KBM-7 (cell line): ENCODE measurements around the gene PARD3.
"Not testable (repeated sequence)": the region's sequence is repeated elsewhere in the genome, so short reads cannot be mapped to it uniquely, and the experiment has no call there.

Experiments
- DNase-seq: peaks from one replicate; pipeline ENCODE4 v3.0.0-alpha.2; 2015
- in situ Hi-C: fragments of 300-500 bp; cut with MboI; formaldehyde crosslinking; loops from 2 replicates; pipeline ENCODE4 v1.14.3; 2020; ENCODE audit warnings: low sequenced_read_pairs, low pct_unique_long_range_greater_than_20kb, mixed read lengths

Gene PARD3

DNA sequence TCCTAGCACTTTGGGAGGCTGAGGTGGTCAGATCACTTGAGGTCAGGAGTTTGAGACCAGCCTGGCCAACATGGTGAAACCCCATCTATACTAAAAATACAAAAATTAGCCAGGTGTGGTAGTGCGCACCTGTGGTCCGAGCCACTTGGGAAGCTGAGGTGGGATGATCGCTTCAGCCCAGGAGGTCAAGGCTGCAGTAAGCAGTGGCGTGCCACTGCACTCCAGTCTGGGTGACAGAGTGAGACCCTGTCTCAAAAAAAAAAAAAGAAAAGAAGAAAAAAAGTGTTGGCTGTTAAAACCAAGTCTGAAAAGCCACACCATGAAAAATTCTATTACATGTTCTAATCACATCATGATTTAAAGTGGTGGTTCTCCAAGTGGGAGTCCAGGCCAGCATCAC lies 108.1 kb downstream of the PARD3 start:
- DNase-seq, in situ Hi-C loops: not testable (repeated sequence)

DNA sequence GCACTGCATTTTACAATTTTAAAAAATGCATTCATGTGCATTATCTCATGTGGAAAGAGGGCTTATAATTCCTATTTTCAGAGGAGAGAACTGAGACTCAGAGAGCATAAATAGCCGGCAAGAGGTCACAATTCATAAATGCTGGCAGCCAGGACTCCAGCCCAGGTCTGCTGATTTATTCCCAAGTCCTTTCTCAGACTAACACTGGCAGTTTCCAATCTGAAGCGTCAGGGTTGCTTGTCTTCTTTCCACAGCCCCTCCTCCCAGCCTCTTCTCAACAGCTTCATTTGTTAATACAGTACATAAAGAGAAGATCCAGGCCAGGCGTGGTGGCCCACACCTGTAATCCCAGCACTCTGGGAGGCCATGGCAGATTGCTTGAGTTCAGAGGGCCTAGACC lies 108.9 kb downstream of the PARD3 start:
- DNase-seq = no peak
- in situ Hi-C loops = no loop called here

DNA sequence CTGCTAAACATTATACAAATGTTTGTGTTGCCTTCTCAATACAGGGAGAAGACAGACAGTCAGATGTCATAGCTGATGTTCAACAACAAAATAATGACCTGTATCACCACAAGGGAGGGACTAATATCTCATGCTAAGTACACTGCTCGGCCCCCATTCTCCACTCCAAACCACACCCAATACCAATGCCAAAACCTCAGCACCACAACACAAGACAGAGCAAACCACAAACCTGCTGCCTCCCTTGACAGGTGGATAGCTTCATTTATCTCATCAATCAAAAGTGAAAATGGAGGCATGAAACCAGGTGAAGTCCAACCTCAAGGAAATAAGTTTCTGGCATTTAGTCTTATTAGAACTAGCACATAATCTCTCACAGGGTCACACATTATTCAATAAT lies 109.5 kb downstream of the PARD3 start:
- in situ Hi-C loops = no loop called here
- DNase-seq = no peak

DNA sequence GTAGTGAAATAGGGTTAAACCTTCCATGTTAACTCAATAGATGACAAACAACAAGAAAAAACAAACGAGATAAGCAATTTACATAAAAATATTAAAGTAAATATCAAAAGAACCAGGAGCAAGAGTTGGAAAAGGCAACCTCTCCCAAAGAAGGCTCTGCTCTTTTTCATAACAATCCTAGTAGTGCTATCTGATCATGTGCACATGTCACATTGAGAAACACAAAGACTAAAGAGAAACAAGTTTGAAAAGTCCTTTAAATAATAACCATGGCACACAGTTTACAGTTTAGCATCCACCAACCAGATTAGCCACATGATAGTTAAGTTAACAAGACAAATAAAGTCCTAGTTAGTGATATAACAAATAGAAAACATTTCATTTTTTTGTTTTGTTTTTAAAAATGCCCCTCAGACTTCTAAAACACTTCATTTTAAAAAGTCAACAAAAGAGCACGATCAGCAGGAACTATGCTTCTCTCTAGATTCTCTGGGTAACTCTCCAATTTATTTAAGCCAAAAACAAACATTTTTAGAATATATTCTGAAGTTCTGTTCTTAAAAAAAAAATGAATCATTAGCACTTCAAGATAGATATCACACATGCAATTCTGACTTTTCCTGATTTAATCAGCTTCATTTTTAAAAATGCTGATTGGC lies 110.4 kb downstream of the PARD3 start:
- no peak for DNase-seq
- in situ Hi-C loops = no loop called here

DNA sequence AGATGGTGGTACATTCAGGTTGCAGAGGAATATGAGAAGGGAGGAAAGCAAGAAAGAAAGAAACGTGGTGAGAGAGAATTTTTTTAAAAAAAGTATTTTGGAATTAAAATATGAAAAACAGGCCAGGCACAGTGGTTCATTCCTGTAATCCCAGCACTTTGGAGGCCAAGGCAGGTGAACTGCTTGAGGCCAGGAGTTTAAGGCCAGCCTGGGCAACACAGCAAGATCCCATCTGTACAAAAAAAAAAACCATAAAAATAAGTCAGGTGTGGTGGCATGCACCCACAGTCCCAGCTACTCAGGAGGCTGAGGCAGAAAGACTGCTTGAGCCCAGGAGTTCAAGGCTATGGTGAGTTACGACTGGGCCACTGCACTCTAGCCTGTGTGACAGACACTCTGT lies 112.1 kb downstream of the PARD3 start:
- in situ Hi-C loops = no loop called here
- no peak for DNase-seq

DNA sequence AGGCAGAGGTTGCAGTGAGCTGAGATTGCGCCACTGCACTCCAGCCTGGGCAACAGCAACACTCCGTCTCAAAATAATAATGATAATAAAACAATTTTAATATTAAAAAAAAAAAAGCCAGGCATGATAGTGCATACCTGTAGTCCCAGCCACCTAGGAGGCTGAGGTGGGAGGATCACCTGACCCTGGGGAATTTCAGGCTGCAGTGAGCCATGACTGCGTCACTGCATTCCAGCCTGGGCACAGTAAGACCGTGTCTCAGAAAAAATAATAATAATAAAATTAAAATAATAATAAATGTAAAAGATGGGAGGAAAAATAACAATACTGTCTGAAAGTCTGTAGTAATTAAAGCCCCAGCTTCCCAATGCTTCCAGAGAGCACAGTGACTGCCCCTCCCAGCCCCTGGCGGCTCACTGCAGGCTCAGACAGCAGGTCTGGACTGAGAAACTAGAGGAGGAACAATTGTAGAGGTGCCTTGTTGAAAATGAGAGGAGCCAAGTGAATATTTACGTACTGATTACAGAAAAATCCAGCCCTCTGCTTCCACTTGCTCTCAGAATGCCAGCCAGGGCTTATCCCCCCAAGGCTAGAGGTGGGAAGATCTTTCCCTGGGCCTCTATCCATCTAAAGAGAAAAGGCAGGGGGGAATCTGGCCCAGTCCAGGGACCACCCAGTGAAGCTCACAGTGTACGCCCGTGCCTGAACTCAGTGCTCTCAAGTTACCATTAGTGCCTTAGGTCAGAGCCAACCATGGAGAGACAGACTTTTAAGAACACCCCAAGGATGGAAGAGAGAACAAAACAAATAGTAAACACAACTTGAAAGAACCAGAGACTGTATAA lies 112.8 kb downstream of the PARD3 start:
- DNase-seq = no peak
- in situ Hi-C loops = no loop called here

DNA sequence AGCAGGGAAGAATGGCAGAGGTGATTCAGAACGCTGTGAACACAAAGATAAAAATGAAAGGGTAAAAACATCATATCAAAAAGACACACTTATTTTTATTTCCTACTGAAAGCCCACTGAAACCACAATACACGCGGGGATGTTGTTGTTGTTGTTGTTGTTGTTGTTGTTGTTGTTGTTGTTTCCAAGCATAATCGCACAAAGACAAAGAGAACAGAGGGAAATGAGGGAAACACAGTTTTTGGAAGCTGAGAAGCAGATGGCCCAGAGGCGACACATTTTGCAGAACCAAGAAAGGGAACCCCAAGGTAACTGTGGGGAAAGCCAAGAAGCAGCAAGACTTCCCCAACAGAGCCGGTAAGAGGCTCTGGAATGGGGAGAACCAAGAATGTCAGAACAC lies 113.9 kb downstream of the PARD3 start:
- in situ Hi-C loops = no loop called here
- no peak for DNase-seq

DNA sequence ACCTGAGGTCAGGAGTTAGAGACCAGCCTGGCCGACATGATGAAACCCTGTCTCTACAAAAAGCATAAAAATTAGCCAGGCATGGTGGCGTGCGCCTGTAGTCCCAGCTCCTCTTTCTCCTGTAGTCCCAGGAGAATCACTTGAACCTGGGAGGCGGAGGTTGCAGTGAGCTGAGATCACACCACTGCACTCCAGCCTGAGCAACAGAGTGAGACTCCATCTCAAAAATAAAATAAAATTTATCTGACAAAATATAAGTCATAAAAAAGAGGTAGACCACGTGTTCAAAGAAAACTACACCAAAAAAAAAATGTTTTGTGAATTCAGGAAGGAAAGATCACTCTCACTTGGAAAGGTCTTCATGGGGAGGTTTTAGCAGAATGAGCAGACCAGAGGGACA lies 114.3 kb downstream of the PARD3 start:
- DNase-seq, in situ Hi-C loops: not testable (repeated sequence)

DNA sequence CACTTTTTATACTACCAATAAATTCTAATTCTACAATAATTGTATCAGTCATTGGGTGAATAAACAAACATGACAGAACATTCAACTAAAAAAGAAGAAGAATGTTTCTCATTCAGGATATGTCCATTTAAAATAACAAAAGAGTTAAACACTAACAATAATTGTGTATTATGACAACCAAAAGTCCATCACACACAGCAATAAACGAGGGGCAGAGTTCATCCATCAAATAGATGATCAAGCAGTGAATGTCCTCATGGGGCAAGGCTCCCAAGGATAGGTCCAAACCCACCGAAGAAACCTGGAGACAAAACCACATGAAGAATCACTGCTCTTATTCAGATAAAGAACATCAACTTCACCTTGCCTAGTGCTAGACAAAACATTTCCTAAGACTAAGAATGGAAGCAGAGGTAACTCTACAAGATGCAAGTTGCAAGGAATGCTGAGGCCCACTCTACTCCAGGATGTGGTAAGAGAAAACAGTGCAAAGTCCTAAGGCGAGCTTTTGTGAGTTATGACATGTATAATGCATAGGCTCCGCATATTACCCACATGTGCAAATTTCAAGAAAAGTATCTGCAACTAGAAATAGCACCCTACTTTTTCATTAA lies 115.1 kb downstream of the PARD3 start:
- in situ Hi-C loops = no loop called here
- DNase-seq = no peak

DNA sequence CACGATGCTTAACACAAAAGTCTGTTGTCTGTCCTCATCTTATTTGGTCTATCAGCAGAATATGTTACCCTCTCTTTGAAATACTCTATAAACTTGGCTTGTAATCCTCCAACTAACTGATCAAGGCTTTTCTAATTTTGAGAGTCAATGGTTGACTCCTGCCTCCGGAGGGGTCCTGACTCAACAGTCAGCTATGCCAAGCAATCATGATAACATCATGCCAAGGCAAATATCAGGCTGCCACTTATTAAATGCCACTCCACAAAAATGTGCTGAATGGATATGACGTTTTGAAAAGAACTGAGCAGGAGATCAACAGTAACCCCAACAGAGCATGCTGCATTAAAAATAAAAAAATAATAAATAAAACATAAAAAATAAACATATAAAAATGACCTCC lies 116.1 kb downstream of the PARD3 start:
- no peak for DNase-seq
- in situ Hi-C loops = no loop called here

DNA sequence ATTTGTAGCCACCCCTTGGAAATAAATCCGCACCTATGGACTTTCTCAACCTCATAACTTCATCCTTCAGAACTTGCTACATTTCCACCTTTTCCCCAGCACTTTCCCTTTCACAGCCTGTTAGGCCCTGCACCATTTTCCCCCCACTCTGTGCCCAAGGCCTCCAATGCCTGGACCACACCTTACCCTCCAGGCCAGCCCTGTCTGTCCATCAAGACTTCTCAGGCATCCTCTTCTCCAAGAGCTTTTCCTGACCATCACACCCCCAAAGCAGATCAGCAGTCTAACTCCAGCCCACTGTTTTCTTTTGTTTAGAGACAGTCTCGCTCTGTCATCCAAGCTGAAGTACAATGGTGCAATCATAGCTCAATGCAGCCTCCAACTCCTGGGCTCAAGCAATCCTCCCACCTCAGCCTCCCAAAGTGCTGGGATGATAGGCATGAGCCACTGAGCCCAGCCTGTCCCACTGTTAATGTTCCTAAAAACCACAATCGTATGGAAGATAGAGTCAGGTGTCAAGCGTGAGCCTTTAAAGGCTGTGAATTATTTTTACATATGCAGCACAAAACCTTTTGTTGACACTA lies 116.8 kb downstream of the PARD3 start:
- in situ Hi-C loops = no loop called here
- DNase-seq = no peak

DNA sequence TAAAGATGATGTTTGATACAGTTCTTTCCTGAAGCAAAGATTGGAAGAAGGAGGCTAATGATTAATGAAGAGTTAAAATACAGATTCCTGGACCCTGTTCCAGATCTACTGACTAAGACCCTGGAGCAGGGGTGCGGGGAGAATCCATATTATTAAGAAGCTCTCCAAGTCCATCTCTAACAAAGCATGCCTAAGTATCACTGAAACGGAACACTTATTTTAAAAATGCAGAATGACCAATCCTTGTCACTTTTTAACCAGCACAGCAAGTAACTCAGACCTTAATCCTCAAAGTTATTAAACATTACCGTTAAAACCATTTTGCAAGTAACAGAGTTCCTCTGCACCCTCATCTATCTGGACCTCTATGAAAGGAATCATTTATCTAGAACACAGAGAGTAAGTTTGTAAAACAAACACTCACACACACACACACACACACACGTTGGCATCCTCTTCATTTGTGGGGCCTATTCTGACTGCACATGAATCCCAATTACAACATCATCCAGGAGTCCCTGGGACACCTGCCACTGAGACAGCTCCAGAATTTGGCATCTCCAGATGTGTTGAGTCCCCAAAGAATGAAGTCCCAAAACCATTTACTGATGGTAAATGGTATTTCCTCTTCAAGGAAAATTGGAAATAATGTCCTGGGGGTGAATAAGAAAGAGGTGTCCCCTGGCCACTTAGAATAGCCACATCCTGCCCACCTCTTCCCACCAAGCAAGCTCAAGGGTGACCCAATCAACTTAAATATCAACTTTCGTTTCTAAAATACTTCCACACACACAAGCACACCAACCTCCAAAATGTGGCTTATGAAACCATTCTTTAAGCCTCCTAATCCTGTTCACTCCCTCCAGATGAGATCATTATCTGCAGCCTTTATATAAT lies 117.5 kb downstream of the PARD3 start:
- DNase-seq = no peak
- in situ Hi-C loops = no loop called here

DNA sequence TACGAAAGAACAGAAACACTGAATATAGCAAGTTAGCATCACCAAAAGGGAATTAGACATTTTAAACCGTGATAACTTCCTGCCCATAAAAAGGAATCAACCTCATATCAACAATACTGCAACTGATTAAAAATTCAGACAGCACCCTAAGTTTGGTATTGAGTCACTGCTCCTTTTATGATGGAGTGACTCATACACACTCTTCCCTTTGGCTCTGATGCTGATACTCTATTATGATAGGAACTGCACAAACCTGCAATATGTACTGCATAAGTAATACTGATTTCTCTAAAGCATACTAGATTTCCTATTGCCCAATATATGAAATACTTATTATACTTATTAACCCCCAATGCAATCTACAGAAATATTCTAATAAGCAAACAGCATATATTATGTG lies 118.7 kb downstream of the PARD3 start:
- DNase-seq = no peak
- in situ Hi-C loops = no loop called here

DNA sequence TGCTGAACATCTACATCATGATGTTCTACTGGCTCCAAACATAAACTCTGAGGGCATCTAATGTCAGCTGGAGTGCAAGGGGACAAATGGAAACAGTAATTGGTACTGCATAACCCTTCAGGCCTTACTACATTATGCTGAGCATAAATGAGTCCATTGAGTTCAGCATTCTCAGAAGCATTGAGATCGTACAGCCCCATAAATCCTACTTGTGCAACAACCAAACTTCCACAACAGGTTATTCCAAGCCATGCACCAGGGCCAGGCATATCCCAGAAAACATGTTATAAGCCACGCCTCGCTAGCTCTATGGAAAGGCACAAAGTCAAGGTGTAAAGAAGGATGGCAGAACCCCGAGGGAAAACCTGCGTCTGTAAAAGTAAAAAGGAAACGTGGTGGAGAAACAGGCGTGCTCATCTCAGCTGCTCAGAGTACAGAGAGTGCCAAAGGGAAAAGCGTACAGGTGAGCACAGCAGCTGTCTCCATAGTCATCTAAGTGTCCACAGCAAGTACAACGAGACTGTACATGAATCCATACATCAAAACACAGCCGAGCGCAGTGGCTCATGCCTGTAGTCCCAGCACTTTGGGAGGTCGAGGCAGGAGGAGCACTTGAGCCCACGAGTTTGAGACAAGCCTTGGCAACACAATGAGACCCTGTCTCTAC lies 124.6 kb downstream of the PARD3 start:
- in situ Hi-C loops = no loop called here
- no peak for DNase-seq

DNA sequence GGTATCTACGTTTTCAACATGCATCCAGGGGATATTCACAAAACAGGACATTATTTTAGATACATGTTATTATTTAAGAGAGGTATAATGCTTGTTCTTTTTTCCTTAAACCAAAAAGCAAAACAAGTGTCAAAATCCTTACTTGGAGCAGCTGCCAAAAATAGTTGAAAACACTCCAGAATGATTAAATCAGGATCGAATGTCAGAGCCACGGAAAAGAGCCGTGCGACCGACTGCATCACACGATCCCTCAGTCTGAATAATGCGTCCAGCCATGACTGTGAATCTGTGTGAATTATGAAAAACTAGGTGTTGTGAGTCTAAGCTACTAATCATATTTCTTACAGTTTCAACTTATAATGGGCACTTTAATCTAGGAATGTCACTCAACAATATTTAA lies 126.0 kb downstream of the PARD3 start:
- DNase-seq = no peak

DNA sequence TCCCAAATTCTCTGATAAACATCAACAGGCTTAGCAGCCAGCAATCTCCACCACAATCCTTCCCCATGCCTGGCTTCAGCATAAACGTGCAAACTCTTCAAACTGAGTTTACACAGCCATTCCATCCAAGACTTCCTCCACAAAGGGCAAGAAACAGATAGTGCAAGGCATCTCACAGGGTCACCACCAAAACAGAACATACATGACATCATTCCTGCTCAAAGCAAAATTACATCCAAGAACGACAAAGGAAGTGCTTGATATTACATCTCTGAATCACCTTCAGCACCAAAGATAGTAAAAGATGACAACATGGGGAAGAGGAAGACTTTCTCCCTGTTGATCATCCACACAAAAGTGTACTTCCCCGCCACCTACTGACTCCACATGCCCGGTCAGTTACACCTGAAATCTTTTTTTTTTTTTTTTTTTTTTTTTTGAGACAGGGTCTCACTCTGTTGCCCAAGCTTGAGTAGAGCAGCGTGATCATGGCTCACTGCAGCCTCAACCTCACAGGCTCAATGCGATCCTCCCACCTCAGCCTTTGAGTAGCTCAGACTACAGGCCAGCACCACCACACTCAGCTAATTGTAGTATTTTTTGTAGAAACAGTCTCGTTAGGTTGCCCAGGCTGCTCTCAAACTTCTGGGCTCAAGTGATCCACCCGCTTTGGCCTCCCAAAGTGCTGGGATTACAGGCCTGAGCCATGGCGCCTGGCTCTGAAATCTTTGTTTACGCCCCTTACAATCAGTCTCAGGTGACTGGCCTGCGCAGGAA lies 127.5 kb downstream of the PARD3 start:
- DNase-seq = no peak
- in situ Hi-C loops = no loop called here

More for the DNA sequence above, 126.0 kb downstream of the PARD3 start:
- in situ Hi-C loops = no loop called here

DNA sequence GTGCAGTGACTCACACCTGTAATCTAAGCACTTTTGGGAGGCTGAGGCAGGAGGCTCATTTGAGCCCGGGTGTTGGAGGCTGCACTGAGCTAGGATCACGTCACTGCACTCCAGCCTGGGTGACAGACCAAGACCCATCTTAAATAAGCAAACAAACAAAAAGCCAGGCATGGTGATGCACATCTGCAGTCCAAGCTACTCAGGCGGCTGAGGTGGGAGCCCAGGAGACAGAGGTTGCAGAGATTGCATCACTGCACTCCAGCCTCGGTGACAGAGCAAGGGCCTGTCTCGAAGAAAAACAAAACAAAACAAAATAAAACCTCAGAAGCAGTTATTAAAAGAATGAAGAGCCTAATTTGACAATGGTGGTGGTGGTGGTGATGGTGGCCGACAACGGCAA lies 132.5 kb downstream of the PARD3 start:
- no peak for DNase-seq
- in situ Hi-C loops = no loop called here

DNA sequence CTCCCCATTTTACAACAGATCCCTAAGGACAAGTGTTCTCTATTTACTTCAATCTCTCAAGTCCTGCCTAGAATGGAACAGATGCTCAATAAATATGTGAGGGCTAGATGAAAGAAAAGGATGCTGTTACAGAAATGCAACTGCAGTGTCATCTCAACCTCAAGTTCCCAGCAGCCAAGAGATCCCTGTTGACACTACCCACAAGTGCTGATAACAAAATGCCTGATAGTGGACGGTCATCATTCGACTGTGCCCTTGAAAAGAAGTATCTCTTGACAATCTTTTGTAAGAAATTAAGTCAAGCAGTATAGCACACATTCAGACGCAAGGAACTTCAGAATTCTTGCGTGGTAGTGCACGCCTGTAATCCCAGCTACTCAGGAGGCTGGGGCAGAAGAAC lies 133.2 kb downstream of the PARD3 start:
- in situ Hi-C loops = no loop called here
- no peak for DNase-seq
